ENCODE results near the gene PLXNA2. TPM values are rescaled to one million over a fixed set of nuclear protein-coding genes. Genes with fewer than 3 reads are reported as not detected.

The PLXNA2 gene
- total RNA-seq, 3 donors from 2014 or later = 0.15 to 0.71 (median 0.35) TPM

GRCh38 chr1:208110296-208110695 lies 133.9 kb downstream of the PLXNA2 start:
- no peak for DNase-seq
- Mint-ChIP-seq H3K4me3 (no peak overlapping the region), H3K9me3 (no peaks in the 10 kb centered on the region), H3K27me3 (ENCODE audit: low read depth) (no peaks in the 10 kb centered on the region), H3K4me1 (ENCODE audit: low read depth) (no peaks in the 10 kb centered on the region), H3K36me3 (ENCODE audit: insufficient read depth) (no peaks in the 10 kb centered on the region)
- ATAC-seq = no peak

GRCh38 chr1:208108646-208109330 lies 135.4 kb downstream of the PLXNA2 start:
- no peaks in the 10 kb centered on the region for H3K27me3 Mint-ChIP-seq (ENCODE audit: low read depth)
- ATAC-seq = no peak

GRCh38 chr1:208108213-208108608 lies 136.0 kb downstream of the PLXNA2 start:
- Mint-ChIP-seq H3K9me3 (no peaks in the 10 kb centered on the region), H3K4me1 (ENCODE audit: low read depth) (no peaks in the 10 kb centered on the region), H3K4me3 (no peak overlapping the region), H3K36me3 (ENCODE audit: insufficient read depth) (no peaks in the 10 kb centered on the region), H3K27me3 (ENCODE audit: low read depth) (no peaks in the 10 kb centered on the region)
- DNase-seq (no peak), ATAC-seq (no peak)

More at GRCh38 chr1:208108646-208109330, 135.4 kb downstream of the PLXNA2 start:
- Mint-ChIP-seq H3K4me3 (no peak overlapping the region), H3K36me3 (ENCODE audit: insufficient read depth) (no peaks in the 10 kb centered on the region), H3K9me3 (no peaks in the 10 kb centered on the region), H3K4me1 (ENCODE audit: low read depth) (no peaks in the 10 kb centered on the region)
- DNase-seq = no peak

- Mint-ChIP-seq H3K4me3 (no peak overlapping the region), H3K9me3 (no peaks in the 10 kb centered on the region), H3K4me1 (ENCODE audit: low read depth) (no peaks in the 10 kb centered on the region), H3K27me3 (ENCODE audit: low read depth) (no peaks in the 10 kb centered on the region), H3K36me3 (ENCODE audit: insufficient read depth) (no peaks in the 10 kb centered on the region)
- no peak for DNase-seq
- no peak for ATAC-seq
Observed at GRCh38 chr1:208107425-208108212, 136.6 kb downstream of the PLXNA2 start.

- H3K36me3 Mint-ChIP-seq (ENCODE audit: insufficient read depth) = no peaks in the 10 kb centered on the region
- no peak for ATAC-seq
- no peak overlapping the region for H3K4me3 Mint-ChIP-seq
- no peaks in the 10 kb centered on the region for H3K27me3 Mint-ChIP-seq (ENCODE audit: low read depth)
- no peaks in the 10 kb centered on the region for H3K9me3 Mint-ChIP-seq
- no peak for DNase-seq
- no peaks in the 10 kb centered on the region for H3K4me1 Mint-ChIP-seq (ENCODE audit: low read depth)
Observed at GRCh38 chr1:208106218-208106617, 138.0 kb downstream of the PLXNA2 start.

- no peaks in the 10 kb centered on the region for H3K4me1 Mint-ChIP-seq (ENCODE audit: low read depth)
- no peak overlapping the region for H3K4me3 Mint-ChIP-seq
- H3K9me3 Mint-ChIP-seq = no peaks in the 10 kb centered on the region
- H3K27me3 Mint-ChIP-seq (ENCODE audit: low read depth) = no peaks in the 10 kb centered on the region
- no peaks in the 10 kb centered on the region for H3K36me3 Mint-ChIP-seq (ENCODE audit: insufficient read depth)
- ATAC-seq = no peak
- no peak for DNase-seq
Observed at GRCh38 chr1:208105756-208106155, 138.4 kb downstream of the PLXNA2 start.

GRCh38 chr1:208103597-208104513 lies 140.3 kb downstream of the PLXNA2 start:
- Mint-ChIP-seq H3K9me3 (no peaks in the 10 kb centered on the region), H3K4me3 (no peak overlapping the region), H3K36me3 (ENCODE audit: insufficient read depth) (no peaks in the 10 kb centered on the region), H3K4me1 (ENCODE audit: low read depth) (no peaks in the 10 kb centered on the region), H3K27me3 (ENCODE audit: low read depth) (no peaks in the 10 kb centered on the region)
- DNase-seq = no peak
- ATAC-seq = no peak

- Mint-ChIP-seq H3K27me3 (ENCODE audit: low read depth) (no peaks in the 10 kb centered on the region), H3K4me1 (ENCODE audit: low read depth) (no peaks in the 10 kb centered on the region), H3K4me3 (no peak overlapping the region), H3K36me3 (ENCODE audit: insufficient read depth) (no peaks in the 10 kb centered on the region), H3K9me3 (no peaks in the 10 kb centered on the region)
- ATAC-seq = no peak
- DNase-seq = no peak
Observed at GRCh38 chr1:208101661-208102431, 142.3 kb downstream of the PLXNA2 start.

- Mint-ChIP-seq H3K4me1 (ENCODE audit: low read depth) (no peaks in the 10 kb centered on the region), H3K27me3 (ENCODE audit: low read depth) (no peaks in the 10 kb centered on the region), H3K36me3 (ENCODE audit: insufficient read depth) (no peaks in the 10 kb centered on the region), H3K4me3 (no peak overlapping the region), H3K9me3 (no peaks in the 10 kb centered on the region)
- ATAC-seq (no peak), DNase-seq (no peak)
Observed at GRCh38 chr1:208100906-208101305, 143.3 kb downstream of the PLXNA2 start.

GRCh38 chr1:208100106-208100505 lies 144.1 kb downstream of the PLXNA2 start:
- Mint-ChIP-seq H3K9me3 (no peaks in the 10 kb centered on the region), H3K36me3 (ENCODE audit: insufficient read depth) (no peaks in the 10 kb centered on the region), H3K4me1 (ENCODE audit: low read depth) (no peaks in the 10 kb centered on the region), H3K4me3 (no peak overlapping the region), H3K27me3 (ENCODE audit: low read depth) (no peaks in the 10 kb centered on the region)
- DNase-seq (no peak), ATAC-seq (no peak)

- DNase-seq (no peak), ATAC-seq (no peak)
- Mint-ChIP-seq H3K36me3 (ENCODE audit: insufficient read depth) (no peaks in the 10 kb centered on the region), H3K4me1 (ENCODE audit: low read depth) (peaks cover 2% of the 10 kb centered on the region), H3K4me3 (no peak overlapping the region), H3K27me3 (ENCODE audit: low read depth) (no peaks in the 10 kb centered on the region), H3K9me3 (no peaks in the 10 kb centered on the region)
Observed at GRCh38 chr1:208098773-208099172, 145.4 kb downstream of the PLXNA2 start.

GRCh38 chr1:208093754-208094719 lies 150.1 kb downstream of the PLXNA2 start:
- H3K4me3 Mint-ChIP-seq = no peak overlapping the region
- no peaks in the 10 kb centered on the region for H3K27me3 Mint-ChIP-seq (ENCODE audit: low read depth)
- H3K36me3 Mint-ChIP-seq (ENCODE audit: insufficient read depth) = no peaks in the 10 kb centered on the region
- ATAC-seq = peak; percentile 46 to 71
- peak; percentile 44 for DNase-seq
- no peaks in the 10 kb centered on the region for H3K9me3 Mint-ChIP-seq
- peaks cover 2% of the 10 kb centered on the region for H3K4me1 Mint-ChIP-seq (ENCODE audit: low read depth)

GRCh38 chr1:208093046-208093445 lies 151.1 kb downstream of the PLXNA2 start:
- no peaks in the 10 kb centered on the region for H3K9me3 Mint-ChIP-seq

More at GRCh38 chr1:208093046-208093445, 151.1 kb downstream of the PLXNA2 start:
- ATAC-seq (no peak), DNase-seq (no peak)
- peaks cover 2% of the 10 kb centered on the region for H3K4me1 Mint-ChIP-seq (ENCODE audit: low read depth)
- H3K27me3 Mint-ChIP-seq (ENCODE audit: low read depth) = no peaks in the 10 kb centered on the region
- H3K4me3 Mint-ChIP-seq = no peak overlapping the region
- no peaks in the 10 kb centered on the region for H3K36me3 Mint-ChIP-seq (ENCODE audit: insufficient read depth)
